OCI-M1 (cell line): Measurements from ENCODE around the gene AKNAD1.
"Not testable (repeated sequence)": the region's sequence is repeated elsewhere in the genome, so short reads cannot be mapped to it uniquely, and the experiment has no call there.

ENCODE experiments used
- DNase-seq: peaks from one replicate; lab custom pipeline; 2025; lab: John Stamatoyannopoulos, UW

The AKNAD1 gene

DNA sequence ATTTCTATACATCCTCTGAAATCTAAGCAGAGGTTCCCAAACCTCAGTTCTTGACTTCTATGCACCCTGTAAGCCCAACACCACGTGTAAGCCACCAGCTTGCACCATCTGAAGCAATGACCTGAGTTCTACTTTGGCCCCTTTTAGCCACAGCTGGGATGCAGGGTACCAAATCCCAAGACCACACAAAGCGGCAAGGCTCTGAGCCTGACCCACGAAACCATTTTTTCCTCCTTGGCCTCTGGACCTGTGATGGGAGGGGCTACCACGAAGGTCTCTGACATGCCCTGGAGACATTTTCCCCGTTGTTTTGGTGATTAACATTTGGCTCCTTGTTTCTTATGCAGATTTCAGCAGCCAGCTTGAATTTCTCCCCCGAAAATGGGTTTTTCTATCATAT lies 71.6 kb downstream of the AKNAD1 start:
- no peak for DNase-seq

GRCh38 chr1:108781575-108781944 lies 75.3 kb downstream of the AKNAD1 start:
- not testable (repeated sequence) for DNase-seq

DNA sequence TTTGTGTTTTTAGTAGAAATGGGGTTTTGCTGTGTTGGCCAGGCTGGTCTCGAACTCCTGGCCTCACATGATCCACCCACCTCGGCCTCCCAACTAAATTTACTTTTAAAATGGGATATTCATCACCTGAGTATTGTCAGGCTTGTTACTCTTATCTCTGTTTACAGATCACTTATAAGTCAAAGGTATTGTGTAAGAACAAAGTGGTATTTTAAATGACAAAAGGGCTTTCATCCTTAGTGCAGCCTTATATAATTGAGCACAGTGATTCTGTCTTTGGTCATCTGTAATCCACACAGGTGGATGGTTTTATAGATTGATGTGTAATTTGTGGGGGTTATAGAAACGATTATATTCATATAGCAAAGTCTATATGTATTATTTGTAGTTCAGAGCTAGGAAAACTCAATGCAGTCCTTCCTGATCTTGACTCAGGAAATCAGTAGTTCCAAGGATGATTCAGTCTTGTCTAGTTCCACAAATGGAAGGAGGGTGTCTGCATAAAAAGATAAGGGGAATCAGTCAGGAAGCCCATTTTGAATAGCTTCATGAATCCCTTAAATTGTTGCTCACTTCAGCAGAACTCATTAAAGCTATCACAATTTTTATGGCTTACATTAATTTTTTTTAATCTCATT lies 75.8 kb downstream of the AKNAD1 start:
- peak; percentile 31 for DNase-seq

DNA sequence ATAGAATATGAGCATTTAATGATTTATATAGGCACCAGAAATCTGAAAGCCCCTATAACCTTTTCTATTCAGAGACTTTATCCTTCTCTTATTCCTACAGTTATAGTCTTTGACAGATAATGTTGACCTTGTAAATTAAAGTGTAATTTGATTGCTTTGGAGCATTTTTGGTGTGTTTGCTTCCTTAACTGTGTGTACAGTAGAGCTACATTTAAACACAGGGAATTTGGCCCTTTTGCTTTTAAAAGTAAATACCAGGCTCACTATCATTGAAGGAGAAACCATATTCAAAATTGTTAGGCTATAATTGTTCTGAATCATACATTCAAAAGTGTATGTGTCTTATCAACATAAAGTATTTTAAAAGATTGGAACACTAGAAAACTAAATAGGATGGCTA lies 77.4 kb downstream of the AKNAD1 start:
- DNase-seq = no peak

DNA sequence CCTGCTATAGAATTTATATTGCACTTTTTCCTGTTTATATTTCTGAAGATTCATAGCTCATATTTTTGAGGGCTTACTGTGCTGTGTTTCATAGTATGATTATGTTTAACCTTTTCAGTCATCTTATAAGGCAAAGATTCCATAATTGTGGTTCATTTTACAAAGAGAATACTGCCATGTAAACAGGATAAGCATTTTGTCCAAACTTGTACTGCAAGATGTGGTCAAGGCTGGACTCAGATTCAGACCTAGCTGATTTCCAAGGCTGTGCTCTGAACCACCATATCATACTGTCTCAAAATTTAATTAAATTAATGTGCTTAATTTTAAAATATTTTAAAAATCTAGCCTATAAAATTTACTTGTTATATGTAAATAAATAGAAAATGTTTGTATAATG lies 79.1 kb downstream of the AKNAD1 start:
- no peak for DNase-seq

DNA sequence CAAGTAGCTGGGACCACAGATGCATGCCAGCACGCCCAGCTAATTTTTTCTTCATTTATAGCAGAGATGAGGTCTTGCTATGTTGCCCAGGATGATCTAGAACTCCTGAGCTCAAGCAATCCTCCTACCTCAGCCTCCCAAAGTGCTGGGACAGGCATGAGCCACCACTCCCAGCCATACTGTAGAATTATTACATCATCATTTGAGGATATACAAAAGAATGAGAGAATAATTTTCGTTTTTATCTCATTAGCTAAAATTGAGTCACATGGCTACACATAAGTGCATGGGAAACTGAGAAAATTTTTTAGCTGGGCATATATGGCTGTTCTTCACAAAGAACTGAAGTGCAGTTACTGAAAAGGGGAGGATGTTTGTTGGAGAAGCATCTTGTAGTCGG lies 89.2 kb downstream of the AKNAD1 start:
- no peak for DNase-seq

DNA sequence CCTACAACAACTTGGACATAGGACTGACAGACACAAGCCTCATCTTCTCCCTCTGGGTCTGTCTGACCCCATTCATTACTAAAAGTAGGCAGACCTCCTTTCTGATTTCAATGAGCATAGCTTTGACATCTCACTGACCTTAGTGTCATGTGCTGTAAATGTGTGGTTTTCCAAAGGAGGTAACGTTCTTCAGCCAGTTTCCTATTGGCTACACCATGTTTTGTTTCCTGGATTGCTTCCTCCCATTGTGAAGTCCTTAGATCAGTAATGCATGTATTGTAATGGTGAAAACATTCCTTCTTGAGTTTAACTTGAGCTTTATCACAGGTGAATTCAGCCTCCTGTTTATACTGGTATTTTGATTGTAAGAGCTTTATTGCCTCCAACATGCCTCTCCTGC lies 89.8 kb downstream of the AKNAD1 start:
- no peak for DNase-seq
